Heart left ventricle (tissue), 16 donors: ENCODE measurements around the gene RAD51. TPM values are rescaled to one million over a fixed set of nuclear protein-coding genes. Genes with fewer than 3 reads are reported as not detected.

ENCODE experiments used
- ATAC-seq, 4 donors: fragments of 200-7000 bp; cut with Tn5 transposase; one replicate each; pipeline ENCODE4 v1.9.1; 2020 to 2022; ENCODE audit warnings: moderate library complexity in 4 of 4, mild to moderate bottlenecking in 3 of 4, moderate number of reproducible peaks in 1 of 4
- DNase-seq, 5 donors: peaks; one replicate each; pipeline ENCODE4 v3.0.0-alpha.2; 2020
- H3K27ac ChIP-seq, 12 donors: fragments of 200-600 bp; sonication (generic) in 4 of 12; one replicate each; pipeline versions ENCODE4 v1.5.0 to v1.8.0; 2016 to 2022; ENCODE audit warnings: mild to moderate bottlenecking in 2 of 12
- H3K27me3 ChIP-seq, 9 donors: fragments of 200-600 bp; sonication (generic) in 2 of 9; one replicate each; pipeline versions ENCODE4 v1.5.1 to v1.8.0; 2016 to 2022; ENCODE audit warnings: mild to moderate bottlenecking in 3 of 9
- H3K36me3 ChIP-seq, 9 donors: fragments of 200-600 bp; sonication (generic) in 2 of 9; one replicate each; pipeline versions ENCODE4 v1.5.0 to v1.8.0; 2018 to 2022; ENCODE audit warnings: mild to moderate bottlenecking in 2 of 9
- H3K4me1 ChIP-seq, 12 donors: fragments of 200-600 bp; sonication (generic) in 4 of 12; one replicate each; pipeline versions ENCODE4 v1.5.0 to v1.8.0; 2016 to 2022; ENCODE audit warnings: mild to moderate bottlenecking in 3 of 12
- H3K4me3 ChIP-seq, 12 donors: fragments of 200-600 bp; sonication (generic) in 4 of 12; one replicate each; pipeline versions ENCODE4 v1.5.0 to v1.8.0; 2017 to 2022; ENCODE audit warnings: mild to moderate bottlenecking in 9 of 12, moderate library complexity in 4 of 12
- H3K9me3 ChIP-seq, 12 donors: fragments of 200-600 bp; sonication (generic) in 4 of 12; one replicate each; pipeline versions ENCODE4 v1.5.0 to v1.8.0; 2016 to 2022; ENCODE audit warnings: mild to moderate bottlenecking in 1 of 12
- POLR2A ChIP-seq, 2 donors: fragments of 450-650 bp; IDR thresholded peaks; one replicate each; pipeline ENCODE4 v1.6.1; 2017; ENCODE audit warnings: antibody characterized with exemption in 2 of 2, mild to moderate bottlenecking in 2 of 2, moderate library complexity in 2 of 2
- WGBS, 4 donors: extraction: QIAGEN DNeasy Blood & Tissue Kit in 2 of 4; methylation state at CpG; one replicate each; pipeline versions ENCODE4 v1.1.5 to v1.1.7; 2013 to 2018; 5-methylcytosine and 5-hydroxymethylcytosine counted together
- intact Hi-C, 10 donors: fragments of 100-400 bp; cut with DNase I; formaldehyde crosslinking; loops; one replicate each; pipeline versions ENCODE4 v1.11.1 to v1.14.2; 2022
- polyA plus RNA-seq, 2 donors: library from polyadenylated mRNA; stranded (reverse); fragments of 200-250 nt; gene quantifications; one replicate each; pipeline ENCODE4 v1.2.3, GENCODE V29; 2013
- total RNA-seq, 9 donors: library from RNA; depleted of rRNA in 2 of 9; stranded (reverse); fragments of >200 nt in 2 of 9; fragmentation: NEBNext Ultra II Directional in 3 of 9; extraction: Animal tissue kit (Norgen Biotek cat#: 25700) in 3 of 9; gene quantifications; one replicate each; pipeline versions ENCODE4 v1.1.0 to v1.2.4, GENCODE V29; 2016 to 2023
- TF ChIP-seq, protein P1 (sequence below), 12 donors: fragments of 200-600 bp; sonication (generic) in 4 of 12; IDR thresholded peaks; one replicate each; pipeline versions ENCODE4 v1.5.0 to v1.8.0; 2018 to 2022; ENCODE audit warnings: antibody characterized with exemption in 12 of 12, mild to moderate bottlenecking in 5 of 12
- donor health status: ischemic (EF 13 %, LVEDD 7.1; RV severe dilation, severe dysfunction).
- donor health status: healthy with polysubstance abuse.
- donor health status: DM: no; HTN: yes; CAD: no.
- donor health status: DM: no; HTN: no; CAD: no.
- donor health status: ischemic (EF 25% LVEDD 6.9; RV normal size, moderate dysfunction).
- donor health status: ischemic (EF 25% LVEDD 5.7; RV mildly dilated, moderate dysfunction).
- donor health status: healthy.
- donor health status: DM: yes; HTN: yes; CAD: no.
- donor health status: ischemic (EF 35%, LVEDD 5.7; RV mildly dilated, moderate dysfunction).
- donor health status: nonischemic (EF 11% LVEDD 7.7; RV severe dilation, severe dysfunction).
- donor health status: DM: yes; HTN: yes; CAD: no.
- donor health status: PGD.
- donor health status: ischemic (EF 29% LVEDD 5.4; RV normal size, mild dysfunction).
- donor health status: nonischemic (EF 23%, LVEDD 6.1; RV moderate dilation, normal function).

Gene RAD51
- total and polyA plus RNA-seq, 11 donors, result 0.15 to 3.9 (median 0.56) TPM; not detected in 2

DNA sequence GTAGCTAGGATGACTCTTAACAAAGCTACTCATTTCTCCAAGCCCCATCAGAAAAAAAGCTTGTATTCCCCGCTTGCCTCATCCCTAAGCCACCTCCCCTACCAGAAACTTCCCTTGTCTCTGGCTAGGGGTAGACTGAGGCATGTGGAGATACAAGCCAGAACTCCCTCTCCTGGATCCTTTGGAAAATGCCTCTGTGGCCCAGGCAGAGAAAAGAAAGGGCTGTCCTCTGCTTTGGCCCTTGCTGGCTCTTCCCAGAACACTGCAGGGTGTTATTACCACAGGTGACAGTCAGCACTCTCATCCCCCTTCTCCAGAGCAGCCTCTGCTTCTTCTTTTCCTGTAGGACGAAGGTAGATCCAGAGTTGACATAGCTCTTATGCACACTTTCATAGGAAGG lies 44.9 kb downstream of the RAD51 start:
- Histone ChIP-seq H3K27me3 (no peaks in the 10 kb centered on the region), H3K9me3 (no peaks in the 10 kb centered on the region), H3K27ac (no peak overlapping the region), H3K36me3 (peaks cover 0 to 99% (median 90%) of the 10 kb centered on the region in 9 donors), H3K4me3 (no peak overlapping the region), H3K4me1 (peaks cover 0 to 19% (median 0%) of the 10 kb centered on the region in 12 donors)
- ATAC-seq (no peak), DNase-seq (no peak)
- 89 to 100% (median 96%) methylated on average over 2 of the region's 2 CpGs for WGBS, 4 donors
- intact Hi-C loops, result no loop called here
- TF ChIP-seq, protein P1, sequence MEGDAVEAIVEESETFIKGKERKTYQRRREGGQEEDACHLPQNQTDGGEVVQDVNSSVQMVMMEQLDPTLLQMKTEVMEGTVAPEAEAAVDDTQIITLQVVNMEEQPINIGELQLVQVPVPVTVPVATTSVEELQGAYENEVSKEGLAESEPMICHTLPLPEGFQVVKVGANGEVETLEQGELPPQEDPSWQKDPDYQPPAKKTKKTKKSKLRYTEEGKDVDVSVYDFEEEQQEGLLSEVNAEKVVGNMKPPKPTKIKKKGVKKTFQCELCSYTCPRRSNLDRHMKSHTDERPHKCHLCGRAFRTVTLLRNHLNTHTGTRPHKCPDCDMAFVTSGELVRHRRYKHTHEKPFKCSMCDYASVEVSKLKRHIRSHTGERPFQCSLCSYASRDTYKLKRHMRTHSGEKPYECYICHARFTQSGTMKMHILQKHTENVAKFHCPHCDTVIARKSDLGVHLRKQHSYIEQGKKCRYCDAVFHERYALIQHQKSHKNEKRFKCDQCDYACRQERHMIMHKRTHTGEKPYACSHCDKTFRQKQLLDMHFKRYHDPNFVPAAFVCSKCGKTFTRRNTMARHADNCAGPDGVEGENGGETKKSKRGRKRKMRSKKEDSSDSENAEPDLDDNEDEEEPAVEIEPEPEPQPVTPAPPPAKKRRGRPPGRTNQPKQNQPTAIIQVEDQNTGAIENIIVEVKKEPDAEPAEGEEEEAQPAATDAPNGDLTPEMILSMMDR (IDR thresholded peaks at IDR 0.05), result no peak
- TF ChIP-seq POLR2A (IDR thresholded peaks at IDR 0.05), result no peak

DNA sequence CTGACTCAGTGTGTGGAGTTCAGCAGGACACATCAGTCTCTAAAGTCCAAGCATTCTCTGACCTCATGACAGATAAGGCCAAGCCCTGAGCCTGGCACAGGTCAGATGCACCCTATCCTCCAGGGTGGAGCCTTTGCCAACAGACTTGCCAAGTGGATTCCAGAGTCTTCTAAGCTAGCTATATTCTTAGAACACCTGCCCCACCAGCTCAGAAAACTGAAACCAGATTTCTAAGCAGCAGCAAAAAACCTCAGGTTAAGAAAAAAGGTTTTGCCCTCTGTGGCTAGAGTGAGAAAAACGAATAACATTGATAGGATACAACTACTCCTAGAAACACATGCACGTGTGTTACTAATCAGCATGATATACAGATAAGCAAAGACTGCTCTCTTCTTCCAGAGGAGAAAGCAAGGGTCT lies 48.5 kb downstream of the RAD51 start:
- H3K27ac ChIP-seq, result peak overlapping the region in 1 of 12 donors; percentile 53
- peaks cover 0 to 89% (median 72%) of the 10 kb centered on the region in 9 donors for H3K36me3 ChIP-seq
- no peaks in the 10 kb centered on the region for H3K27me3 ChIP-seq
- peaks cover 0 to 44% (median 0%) of the 10 kb centered on the region in 12 donors for H3K4me1 ChIP-seq
- 36 to 62% (median 53%) methylated on average over 2 of the region's 2 CpGs for WGBS, 4 donors
- DNase-seq (no peak), ATAC-seq (no peak)
- intact Hi-C loops, result no loop called here
- H3K9me3 ChIP-seq, result no peaks in the 10 kb centered on the region
- TF ChIP-seq, protein P1 (IDR thresholded peaks at IDR 0.05), result no peak
- no peak for TF ChIP-seq POLR2A (IDR thresholded peaks at IDR 0.05)
- no peak overlapping the region for H3K4me3 ChIP-seq

DNA sequence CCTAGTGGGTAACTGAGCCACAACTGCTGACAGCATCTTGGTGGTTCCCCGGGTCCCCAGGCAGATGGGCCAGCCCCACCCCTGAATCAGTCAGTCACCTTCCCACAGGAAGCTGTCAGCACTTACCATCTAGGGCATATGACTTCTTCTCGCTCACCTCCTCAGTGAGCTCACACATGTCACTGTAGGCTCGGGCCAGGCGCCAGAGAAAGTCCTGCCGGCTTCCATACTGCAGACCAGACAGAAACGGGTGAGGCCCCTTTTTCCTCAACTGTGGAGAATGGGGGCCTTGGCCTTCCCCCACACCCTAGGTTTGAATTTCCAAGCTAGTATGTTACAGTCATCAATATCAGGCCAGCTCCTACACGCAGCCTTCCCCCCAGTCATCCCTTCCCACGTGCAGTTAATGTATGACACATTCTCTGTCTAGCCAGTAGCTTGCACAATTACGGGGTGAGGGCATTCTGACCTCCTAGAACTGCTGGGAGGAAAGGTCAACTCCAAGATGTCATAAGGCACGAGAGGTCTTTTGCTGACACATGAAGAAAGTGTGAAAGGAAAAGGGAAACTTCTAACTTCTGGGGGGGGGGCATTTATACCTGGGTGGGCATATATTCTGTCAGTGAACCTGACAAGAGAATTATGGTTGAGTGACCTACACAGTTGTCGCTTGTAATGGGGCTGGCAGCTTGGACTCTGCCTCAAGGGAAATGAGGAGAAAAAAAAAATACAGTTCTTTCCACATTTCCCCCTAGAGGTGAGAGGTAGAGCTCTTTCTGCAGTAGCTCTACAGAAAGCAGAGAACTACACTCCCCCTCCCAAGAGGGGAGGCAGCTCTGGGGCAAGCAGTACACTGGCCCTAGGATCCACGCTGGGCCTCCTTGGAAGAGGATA lies 49.2 kb downstream of the RAD51 start:
- DNase-seq (peak in 1 of 5 donors; percentile 48), ATAC-seq (peak; percentile 60 to 79 (median 70))
- 62 to 71% (median 67%) methylated on average over 12 of the region's 12 CpGs for WGBS, 4 donors
- peak overlapping the region in 1 of 12 donors; percentile 58 for H3K27ac ChIP-seq
- H3K4me1 ChIP-seq, result peaks cover 0 to 44% (median 0%) of the 10 kb centered on the region in 12 donors
- no peak for TF ChIP-seq POLR2A (IDR thresholded peaks at IDR 0.05)
- TF ChIP-seq, protein P1 (IDR thresholded peaks at IDR 0.05), result no peak
- no peaks in the 10 kb centered on the region for H3K27me3 ChIP-seq
- H3K4me3 ChIP-seq, result no peak overlapping the region
- intact Hi-C loops, result no loop called here
- H3K9me3 ChIP-seq, result no peaks in the 10 kb centered on the region
- H3K36me3 ChIP-seq, result peaks cover 0 to 88% (median 74%) of the 10 kb centered on the region in 9 donors

DNA sequence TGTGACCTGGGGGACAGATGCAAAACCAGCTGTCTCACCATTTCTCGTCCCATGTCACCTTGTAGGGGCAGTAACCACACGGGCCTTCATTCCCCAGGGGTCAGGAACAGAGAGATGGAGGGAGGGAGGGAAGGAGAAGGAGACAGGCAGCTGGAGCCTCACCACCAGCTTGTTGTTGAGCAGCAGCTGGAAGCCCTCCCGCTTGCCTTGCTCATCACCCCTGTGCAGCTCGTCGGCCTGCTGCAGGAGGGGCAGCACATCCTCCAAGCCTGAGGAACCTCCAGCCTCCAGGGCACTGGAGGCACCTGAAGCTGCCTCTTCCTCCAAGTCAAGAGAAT lies 49.8 kb downstream of the RAD51 start:
- intact Hi-C loops, result loop anchor here in 1 of 10 donors (5.0 kb wide), 1 partner anchor 52 kb away; no protein-coding TSS in a partner anchor
- DNase-seq, result no peak
- Histone ChIP-seq H3K36me3 (peaks cover 0 to 88% (median 74%) of the 10 kb centered on the region in 9 donors), H3K4me3 (no peak overlapping the region), H3K4me1 (peaks cover 0 to 44% (median 0%) of the 10 kb centered on the region in 12 donors), H3K27ac (peak overlapping the region in 1 of 12 donors; percentile 58), H3K27me3 (no peaks in the 10 kb centered on the region), H3K9me3 (no peaks in the 10 kb centered on the region)
- no peak for ATAC-seq
- TF ChIP-seq, protein P1 (IDR thresholded peaks at IDR 0.05), result no peak
- no peak for TF ChIP-seq POLR2A (IDR thresholded peaks at IDR 0.05)
- WGBS, 4 donors, result 70 to 76% (median 73%) methylated on average over 5 of the region's 5 CpGs
